ENCODE measurements around the gene FBXL3.

GRCh38 chr13:77036279-77036678 is 9.3 kb upstream of the FBXL3 start:
- TF ChIP-seq CTCF (IDR thresholded peaks at IDR 0.05; ENCODE audit: control extremely low read depth in 1 of 3, insufficient read depth in 1 of 3, low read depth in 1 of 3, low read length in 3 of 3) (no peak), SP2 (IDR thresholded peaks at IDR 0.05; ENCODE audit: low read length) (no peak), TAF1 (IDR thresholded peaks at IDR 0.05; ENCODE audit: low read depth, low read length) (no peak), POLR2A (IDR thresholded peaks at IDR 0.05; ENCODE audit: control extremely low read depth in 1 of 2, low read depth in 2 of 2, low read length in 2 of 2) (no peak), RAD21 (IDR thresholded peaks at IDR 0.05 in 1 of 2, conservative IDR thresholded peaks at IDR 0.05 in 1 of 2; ENCODE audit: low read depth in 2 of 2, low read length in 2 of 2) (no peak), ATF3 (IDR thresholded peaks at IDR 0.05; ENCODE audit: insufficient read depth, low read depth, low read length) (no peak), CEBPB (IDR thresholded peaks at IDR 0.05; ENCODE audit: low read depth, low read length) (no peak), SUZ12 (IDR thresholded peaks at IDR 0.05; ENCODE audit: low read length) (no peak), RFX5 (IDR thresholded peaks at IDR 0.05; ENCODE audit: borderline replicate concordance, low read depth, low read length) (no peak), GABPA (IDR thresholded peaks at IDR 0.05; ENCODE audit: borderline replicate concordance, insufficient read depth, low read length) (no peak), USF2 (IDR thresholded peaks at IDR 0.05; ENCODE audit: low read length) (no peak), HDAC6 (IDR thresholded peaks at IDR 0.05; ENCODE audit: low read depth, low read length) (no peak)
